ENCODE data around the gene PIP4K2C.
A peak's percentile ranks its signal among the peaks of the same experiment; 100 is the strongest.
"Not testable (repeated sequence)": the region's sequence is repeated elsewhere in the genome, so short reads cannot be mapped to it uniquely, and the experiment has no call there.

The PIP4K2C gene

GRCh38 chr12:57586832-57587429, 4.1 kb upstream of the PIP4K2C start:
- no peak overlapping the region for H3K4me3 ChIP-seq (ENCODE audit: low read depth, low read length)
- TF ChIP-seq, protein P1, sequence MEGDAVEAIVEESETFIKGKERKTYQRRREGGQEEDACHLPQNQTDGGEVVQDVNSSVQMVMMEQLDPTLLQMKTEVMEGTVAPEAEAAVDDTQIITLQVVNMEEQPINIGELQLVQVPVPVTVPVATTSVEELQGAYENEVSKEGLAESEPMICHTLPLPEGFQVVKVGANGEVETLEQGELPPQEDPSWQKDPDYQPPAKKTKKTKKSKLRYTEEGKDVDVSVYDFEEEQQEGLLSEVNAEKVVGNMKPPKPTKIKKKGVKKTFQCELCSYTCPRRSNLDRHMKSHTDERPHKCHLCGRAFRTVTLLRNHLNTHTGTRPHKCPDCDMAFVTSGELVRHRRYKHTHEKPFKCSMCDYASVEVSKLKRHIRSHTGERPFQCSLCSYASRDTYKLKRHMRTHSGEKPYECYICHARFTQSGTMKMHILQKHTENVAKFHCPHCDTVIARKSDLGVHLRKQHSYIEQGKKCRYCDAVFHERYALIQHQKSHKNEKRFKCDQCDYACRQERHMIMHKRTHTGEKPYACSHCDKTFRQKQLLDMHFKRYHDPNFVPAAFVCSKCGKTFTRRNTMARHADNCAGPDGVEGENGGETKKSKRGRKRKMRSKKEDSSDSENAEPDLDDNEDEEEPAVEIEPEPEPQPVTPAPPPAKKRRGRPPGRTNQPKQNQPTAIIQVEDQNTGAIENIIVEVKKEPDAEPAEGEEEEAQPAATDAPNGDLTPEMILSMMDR (IDR thresholded peaks at IDR 0.05; ENCODE audit: borderline replicate concordance, insufficient read depth, low read depth, low read length): no peak

- H3K4me3 ChIP-seq (ENCODE audit: low read depth, low read length): not testable (repeated sequence)
Measured at GRCh38 chr12:57588951-57589610, 1.9 kb upstream of the PIP4K2C start.

DNA sequence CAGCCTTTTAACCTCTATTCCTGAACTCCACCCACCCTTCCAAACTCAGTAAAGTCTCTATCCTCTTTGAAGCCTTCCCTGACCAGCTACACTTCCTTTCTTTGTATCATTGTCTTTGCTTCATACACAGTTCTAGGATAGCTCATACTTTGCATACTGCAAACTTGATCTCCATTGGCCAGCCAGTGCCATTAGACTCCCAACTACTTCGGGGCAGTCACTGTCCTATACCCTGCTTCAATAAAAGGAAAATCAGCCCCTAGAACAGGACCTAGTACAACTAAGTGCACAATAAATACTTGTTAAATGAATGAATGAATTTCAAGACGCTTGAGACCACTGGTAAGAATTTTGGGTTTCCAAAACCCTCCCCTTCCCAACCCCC, 521 bp upstream of the PIP4K2C start:
- H3K4me3 ChIP-seq (ENCODE audit: low read depth, low read length): peak overlapping the region; percentile 92
- TF ChIP-seq, protein P1 (IDR thresholded peaks at IDR 0.05; ENCODE audit: borderline replicate concordance, insufficient read depth, low read depth, low read length): no peak

GRCh38 chr12:57591782-57592325, 862 bp downstream of the PIP4K2C start:
- TF ChIP-seq, protein P1 (IDR thresholded peaks at IDR 0.05; ENCODE audit: borderline replicate concordance, insufficient read depth, low read depth, low read length): no peak
- peak overlapping the region; percentile 92 for H3K4me3 ChIP-seq (ENCODE audit: low read depth, low read length)

DNA sequence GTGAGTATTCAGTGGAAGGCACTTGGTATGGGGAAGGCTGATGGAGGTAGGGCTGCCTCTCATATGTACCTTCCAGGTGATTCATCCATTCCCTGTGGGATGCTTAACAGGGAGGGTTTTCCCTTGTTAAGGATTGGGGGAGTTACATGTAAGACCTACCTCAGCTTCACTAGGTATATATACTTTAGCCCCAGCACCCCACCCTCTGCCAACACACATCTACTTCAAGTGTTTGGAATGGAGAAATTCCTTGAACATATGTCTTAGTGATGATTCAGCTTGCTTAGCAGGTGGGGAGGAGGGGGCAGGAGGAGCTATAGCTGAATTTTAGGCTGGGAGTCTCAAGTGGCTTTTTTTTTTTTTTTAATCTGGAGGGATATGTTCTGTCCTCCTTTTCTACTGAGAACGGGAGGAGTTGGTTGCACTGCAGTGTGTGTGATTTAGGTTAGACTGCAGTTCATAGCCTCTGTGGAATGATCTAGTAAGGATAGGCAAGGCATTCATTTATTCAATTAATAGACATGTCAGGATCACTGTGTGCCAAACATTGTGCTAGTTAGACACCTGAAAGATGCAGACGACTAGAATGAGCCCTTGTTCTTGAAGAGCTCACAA, 1.7 kb downstream of the PIP4K2C start:
- no peak overlapping the region for H3K4me3 ChIP-seq (ENCODE audit: low read depth, low read length)

GRCh38 chr12:57593187-57593586, 2.2 kb downstream of the PIP4K2C start:
- TF ChIP-seq, protein P1 (IDR thresholded peaks at IDR 0.05; ENCODE audit: borderline replicate concordance, insufficient read depth, low read depth, low read length): no peak
- H3K4me3 ChIP-seq (ENCODE audit: low read depth, low read length): no peak overlapping the region

More for the DNA sequence above, 1.7 kb downstream of the PIP4K2C start:
- TF ChIP-seq, protein P1 (IDR thresholded peaks at IDR 0.05; ENCODE audit: borderline replicate concordance, insufficient read depth, low read depth, low read length): no peak

DNA sequence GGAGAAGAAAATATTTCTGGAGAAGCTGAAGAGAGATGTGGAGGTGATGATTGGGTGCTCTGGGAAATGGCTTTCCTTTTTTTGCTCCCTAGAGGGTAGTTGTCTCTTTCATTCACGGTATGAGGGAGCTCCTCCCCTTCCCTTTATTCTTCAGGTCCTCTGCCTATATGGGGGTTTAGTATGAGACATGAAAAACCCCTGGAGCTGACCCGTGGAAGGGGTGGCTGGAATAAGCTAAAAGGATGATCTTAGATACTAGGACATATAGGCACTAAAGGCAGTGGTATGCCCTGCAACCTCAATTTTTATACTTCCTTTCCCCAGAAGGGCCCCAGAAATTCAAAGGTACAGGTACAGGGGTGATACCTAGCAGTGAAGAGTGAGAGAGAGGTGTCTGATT, 9.4 kb downstream of the PIP4K2C start:
- TF ChIP-seq, protein P1 (IDR thresholded peaks at IDR 0.05; ENCODE audit: borderline replicate concordance, insufficient read depth, low read depth, low read length): no peak
- H3K4me3 ChIP-seq (ENCODE audit: low read depth, low read length): no peak overlapping the region

All from GM12875 (cell line).